K562 (cell line): ENCODE results near the gene ELF1. TPM values are rescaled to one million over a fixed set of nuclear protein-coding genes. Genes with fewer than 3 reads are reported as not detected.

Experiments used
- ATAC-seq: fragments of 200-7000 bp; cut with Tn5 transposase; 3 replicates; pipeline ENCODE4 v1.9.1; 2020; ENCODE audit warnings: moderate library complexity
- BruUV-seq: library from RNA; stranded (reverse); fragments of 400-500 nt; replicated peaks from 2 replicates; lab custom pipeline; 2021; lab: Mats Ljungman, UMichigan
- CTCF ChIA-PET: fragments of 300-600 bp; formaldehyde crosslinking; extraction: SDS; loops from one replicate; lab custom pipeline; 2021; ENCODE audit warnings: low intra/inter-chr PET ratio; lab: Yijun Ruan, JAX
- POLR2A ChIA-PET: fragments of 300-600, 350-650 bp; sonication (Branson Sonifier 250); formaldehyde crosslinking; extraction: SDS; loops from one replicate; lab custom pipeline; 2021; ENCODE audit warnings: antibody characterized with exemption, inconsistent platforms; lab: Yijun Ruan, JAX
- DNase-seq, 4 experiments: peaks; one replicate each; pipeline versions ENCODE4 v3.0.0 to v3.0.0-alpha.2; 2011 to 2018; ENCODE audit warnings: low spot score in 3 of 4, mixed read lengths in 3 of 4; ENCODE audit errors: extremely low read depth in 1 of 4
- FAIRE-seq: peaks from 2 replicates; lab custom pipeline; 2011; peaks lifted over from hg19 to GRCh38; lab: Jason Lieb, UNC
- H2AFZ ChIP-seq: 2 replicates; pipeline ENCODE4 v1.6.0; 2011; ENCODE audit warnings: low read depth, low read length, control low read depth, inconsistent platforms
- H3K27ac ChIP-seq: fragments of 200-600 bp; 3 replicates; pipeline ENCODE4 v1.8.0; 2011; ENCODE audit warnings: low read depth, mild to moderate bottlenecking, control low read depth, inconsistent platforms, low read length, moderate library complexity, mixed read lengths; ENCODE audit errors: extremely low read depth
- H3K27me3 ChIP-seq, 2 experiments: fragments of 300-600 bp in 1 of 2; 2 replicates in 1 of 2; 3 replicates in 1 of 2; pipeline versions ENCODE4 v1.6.0 to v1.8.0; 2011; ENCODE audit warnings: inconsistent platforms in 2 of 2, low read length in 2 of 2, mild to moderate bottlenecking in 1 of 2, mixed read lengths in 1 of 2, moderate library complexity in 1 of 2; ENCODE audit not compliant: control insufficient read depth in 2 of 2, insufficient read depth in 2 of 2
- H3K36me3 ChIP-seq: fragments of 300-600 bp; 3 replicates; pipeline ENCODE4 v1.8.0; 2011; ENCODE audit warnings: mild to moderate bottlenecking, low read length, inconsistent platforms; ENCODE audit not compliant: control insufficient read depth, insufficient read depth
- H3K4me1 ChIP-seq, 2 experiments: fragments of 200-600 bp in 1 of 2; replicated peaks in 1 of 2; 2 replicates in 1 of 2; 3 replicates in 1 of 2; pipeline versions ENCODE4 v1.5.1 to v1.8.0; 2011; ENCODE audit warnings: inconsistent platforms in 2 of 2, low read length in 2 of 2, mild to moderate bottlenecking in 1 of 2, mixed read lengths in 1 of 2, moderate library complexity in 1 of 2; ENCODE audit not compliant: control insufficient read depth in 2 of 2, insufficient read depth in 2 of 2
- H3K4me2 ChIP-seq: 2 replicates; pipeline ENCODE4 v1.6.1; 2011; ENCODE audit warnings: low read length, control low read depth, inconsistent platforms, mixed read lengths; ENCODE audit not compliant: insufficient read depth
- H3K4me3 ChIP-seq: fragments of 200-600 bp; sonication (generic), shearing (Covaris generic); 2 replicates; pipeline ENCODE4 v1.5.1; 2016; ENCODE audit warnings: control low read depth, inconsistent platforms
- H3K79me2 ChIP-seq: fragments of 200-600 bp; 3 replicates; pipeline ENCODE4 v1.8.0; 2011; ENCODE audit warnings: low read length, inconsistent platforms; ENCODE audit not compliant: control insufficient read depth, insufficient read depth
- H3K9ac ChIP-seq, 2 experiments: 2 replicates each; pipeline versions ENCODE4 v1.6.0 to v1.6.1; 2011; ENCODE audit warnings: low read depth in 2 of 2, low read length in 2 of 2, control low read depth in 1 of 2, inconsistent platforms in 1 of 2, mild to moderate bottlenecking in 1 of 2, mixed read lengths in 1 of 2; ENCODE audit not compliant: insufficient read depth in 1 of 2
- H3K9me1 ChIP-seq: one replicate; pipeline ENCODE4 v1.6.0; 2011; ENCODE audit warnings: inconsistent platforms, mild to moderate bottlenecking, low read length, moderate library complexity; ENCODE audit not compliant: control insufficient read depth, insufficient read depth
- H3K9me3 ChIP-seq: replicated peaks from 2 replicates; pipeline ENCODE4 v1.5.1; 2011; ENCODE audit warnings: low read depth, low read length, inconsistent platforms; ENCODE audit not compliant: control insufficient read depth, insufficient read depth
- H4K20me1 ChIP-seq: replicated peaks from 2 replicates; pipeline ENCODE4 v1.6.1; 2011; ENCODE audit warnings: low read length, inconsistent platforms, mixed read lengths; ENCODE audit not compliant: control insufficient read depth, insufficient read depth
- ARID2 ChIP-seq: fragments of 450-650 bp; IDR thresholded peaks from 2 replicates; pipeline ENCODE4 v1.6.1; 2017; ENCODE audit warnings: antibody characterized with exemption, mild to moderate bottlenecking
- RBM25 ChIP-seq: fragments of 200-400 bp; formaldehyde crosslinking; IDR thresholded peaks from 2 replicates; pipeline ENCODE4 v1.6.1; 2018; ENCODE audit warnings: low read length, low read depth, moderate library complexity; ENCODE audit not compliant: severe bottlenecking
- WGBS: fragments of 100-300 bp; shearing (Covaris generic); methylation state at CpG from one replicate; pipeline ENCODE4 v1.1.6; 2016; ENCODE audit warnings: low coverage, mixed read lengths; ENCODE audit not compliant: insufficient coverage; ENCODE audit errors: missing lambda C conversion rate; 5-methylcytosine and 5-hydroxymethylcytosine counted together
- in situ Hi-C: fragments of 300-500 bp; cut with MboI; formaldehyde crosslinking; loops from 4 replicates; pipeline ENCODE4 v1.15.0; 2018; ENCODE audit warnings: inconsistent platforms, mixed read lengths
- intact Hi-C: fragments of 100-400 bp; cut with micrococcal nuclease; formaldehyde crosslinking; loops from 2 replicates; pipeline ENCODE4 v1.14.2; 2022
- polyA plus RNA-seq, 8 experiments: library from polyadenylated mRNA; depleted of rRNA in 4 of 8; stranded (reverse) in 5 of 8; unstranded in 3 of 8; fragments of >200 nt; fragmentation: Nextera tagmentation in 2 of 8; fragmentation: Illumina TruSeq in 1 of 8; extraction: Ambion mirVana in 2 of 8; extraction: Trizol in 1 of 8; gene quantifications; 2 replicates each; pipeline versions ENCODE4 v1.2.1 to v1.2.3, GENCODE V29; 2011 to 2014; ENCODE audit warnings: inconsistent platforms in 1 of 8, missing spikeins in 1 of 8
- total RNA-seq, 7 experiments: library from RNA; depleted of rRNA in 6 of 7; stranded (reverse); fragments of >200 nt in 6 of 7; fragmentation: Illumina TruSeq in 2 of 7; extraction: Trizol in 2 of 7; gene quantifications; 2 replicates each; pipeline versions ENCODE4 v1.2.1 to v1.2.3, GENCODE V29; 2011 to 2021; ENCODE audit warnings: low replicate concordance in 1 of 7
- TF ChIP-seq, protein P1 (sequence below), 2 experiments: fragments of 450-650 bp in 1 of 2; sonication (generic) in 1 of 2; formaldehyde crosslinking in 1 of 2; IDR thresholded peaks in 1 of 2; conservative IDR thresholded peaks in 1 of 2; 2 replicates each; pipeline versions ENCODE4 v1.6.1 to v1.8.1; 2016 to 2023; ENCODE audit warnings: mild to moderate bottlenecking in 2 of 2, moderate library complexity in 2 of 2, inconsistent platforms in 1 of 2, missing genetic modification reagents in 1 of 2
- TF ChIP-seq, protein P2 (sequence below): fragments of 450-650 bp; IDR thresholded peaks from 2 replicates; pipeline ENCODE4 v1.6.1; 2016; ENCODE audit warnings: antibody characterized with exemption

The ELF1 gene
- total and polyA plus RNA-seq, 9 of the 15 experiments (the other 6 are each of a cell fraction or from before 2014, with no cell fraction given): 24.7 to 54.4 (median 33.4) TPM

DNA sequence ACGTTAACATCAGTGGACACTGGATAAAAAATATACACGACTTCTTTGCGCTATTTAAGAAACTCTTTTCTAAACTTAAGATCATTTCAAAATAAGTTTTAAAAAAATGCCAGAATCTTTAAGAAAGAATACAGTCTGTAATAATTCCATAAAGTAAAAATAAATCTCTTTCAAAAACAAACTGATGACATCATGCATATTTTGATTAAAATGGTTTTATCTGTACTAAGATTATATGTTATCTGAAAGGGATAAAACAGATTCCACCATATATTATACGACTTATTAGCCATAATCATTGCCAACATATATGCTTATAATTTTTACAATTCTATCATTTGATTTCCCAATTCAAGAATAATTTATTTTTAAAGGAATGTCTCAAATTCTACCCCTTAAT lies 15.3 kb upstream of the ELF1 start:
- H3K79me2 ChIP-seq: peaks cover 52% of the 10 kb centered on the region
- H3K9ac ChIP-seq: no peak overlapping the region
- no peak overlapping the region for H3K4me2 ChIP-seq
- no peaks in the 10 kb centered on the region for H3K36me3 ChIP-seq
- 82% methylated on average over 4 of the region's 4 CpGs for WGBS
- H3K9me1 ChIP-seq: no peaks in the 10 kb centered on the region
- ChIA-PET POLR2A (no interaction called here), CTCF (no interaction called here)
- H3K27ac ChIP-seq: no peak overlapping the region
- H3K4me3 ChIP-seq: no peak overlapping the region
- no peak overlapping the region for H2AFZ ChIP-seq
- no peak for DNase-seq
- no TSS peak for BruUV-seq
- in situ Hi-C loops (no loop called here), intact Hi-C loops (no loop called here)
- H3K4me1 ChIP-seq: peaks cover 0 to 7% of the 10 kb centered on the region in 2 experiments; a peak in 3 of 5 replicates
- no peak for ATAC-seq
- no peaks in the 10 kb centered on the region for H4K20me1 ChIP-seq
- FAIRE-seq: no peak
- TF ChIP-seq, protein P1, sequence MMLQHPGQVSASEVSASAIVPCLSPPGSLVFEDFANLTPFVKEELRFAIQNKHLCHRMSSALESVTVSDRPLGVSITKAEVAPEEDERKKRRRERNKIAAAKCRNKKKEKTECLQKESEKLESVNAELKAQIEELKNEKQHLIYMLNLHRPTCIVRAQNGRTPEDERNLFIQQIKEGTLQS (IDR thresholded peaks at IDR 0.05): peak; percentile 37; the same call in 1 of the 2 replicates
- TF ChIP-seq, protein P1 (CRISPR knock-in tag; conservative IDR thresholded peaks at IDR 0.05): no peak
- no peak for TF ChIP-seq ARID2
- no peaks in the 10 kb centered on the region for H3K27me3 ChIP-seq
- no peaks in the 10 kb centered on the region for H3K9me3 ChIP-seq

DNA sequence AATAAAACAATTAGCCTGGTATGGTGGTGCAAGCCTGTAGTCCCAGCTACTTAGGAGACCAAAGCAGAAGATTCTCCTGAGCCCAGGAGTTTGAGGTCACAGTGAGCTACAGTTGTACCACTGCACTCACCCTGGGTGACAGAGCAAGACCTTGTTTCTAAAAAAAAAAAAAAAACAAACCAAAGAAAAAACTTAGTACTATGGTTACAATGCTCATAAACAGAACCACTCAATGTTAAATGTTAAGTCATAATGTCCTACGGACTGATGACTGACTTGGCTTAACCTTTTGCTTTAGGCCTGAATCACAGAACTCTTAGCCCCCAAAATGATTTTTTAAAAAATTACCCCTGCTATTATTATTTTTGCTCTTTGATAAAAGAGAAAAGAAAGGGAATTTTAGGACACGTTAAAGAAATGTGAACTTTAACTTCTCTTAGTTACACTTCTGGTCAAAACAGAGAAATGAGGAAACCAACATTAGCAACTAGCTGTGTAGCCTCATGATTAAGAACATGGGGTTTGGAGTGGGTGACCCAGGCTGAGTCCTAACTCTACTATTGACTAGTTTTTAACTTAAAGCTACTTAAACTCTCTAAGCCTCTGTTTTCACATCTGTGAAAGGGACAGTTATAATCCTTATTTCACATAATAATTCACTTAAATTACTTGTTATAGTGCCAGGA lies 13.7 kb upstream of the ELF1 start:
- H3K79me2 ChIP-seq: peaks cover 50% of the 10 kb centered on the region
- no peaks in the 10 kb centered on the region for H3K9me3 ChIP-seq
- POLR2A ChIA-PET: no interaction called here
- CTCF ChIA-PET: no interaction called here
- DNase-seq: no peak
- H2AFZ ChIP-seq: no peak overlapping the region
- peaks cover 0 to 7% of the 10 kb centered on the region in 2 experiments; a peak in 3 of 5 replicates for H3K4me1 ChIP-seq
- intact Hi-C loops: no loop called here
- 25% methylated on average over 2 of the region's 2 CpGs for WGBS
- no TSS peak for BruUV-seq
- FAIRE-seq: no peak
- ATAC-seq: no peak
- TF ChIP-seq, protein P2, sequence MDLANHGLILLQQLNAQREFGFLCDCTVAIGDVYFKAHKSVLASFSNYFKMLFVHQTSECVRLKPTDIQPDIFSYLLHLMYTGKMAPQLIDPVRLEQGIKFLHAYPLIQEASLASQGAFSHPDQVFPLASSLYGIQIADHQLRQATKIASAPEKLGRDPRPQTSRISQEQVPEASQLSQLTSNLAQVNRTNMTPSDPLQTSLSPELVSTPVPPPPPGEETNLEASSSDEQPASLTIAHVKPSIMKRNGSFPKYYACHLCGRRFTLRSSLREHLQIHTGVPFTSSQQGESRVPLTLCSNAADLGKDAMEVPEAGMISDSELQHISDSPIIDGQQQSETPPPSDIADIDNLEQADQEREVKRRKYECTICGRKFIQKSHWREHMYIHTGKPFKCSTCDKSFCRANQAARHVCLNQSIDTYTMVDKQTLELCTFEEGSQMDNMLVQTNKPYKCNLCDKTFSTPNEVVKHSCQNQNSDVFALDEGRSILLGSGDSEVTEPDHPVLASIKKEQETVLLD: no peak
- peak; percentile 23 for TF ChIP-seq RBM25
- no peaks in the 10 kb centered on the region for H4K20me1 ChIP-seq
- no peak overlapping the region for H3K4me3 ChIP-seq
- H3K4me2 ChIP-seq: no peak overlapping the region
- no peaks in the 10 kb centered on the region for H3K36me3 ChIP-seq
- H3K27ac ChIP-seq: no peak overlapping the region
- H3K9ac ChIP-seq: no peak overlapping the region
- no peaks in the 10 kb centered on the region for H3K9me1 ChIP-seq
- H3K27me3 ChIP-seq: no peaks in the 10 kb centered on the region
- in situ Hi-C loops: no loop called here
